Tibial artery (tissue), 4 donors: ENCODE measurements around the gene KAT6B.

Experiments used
- DNase-seq, 2 donors: peaks; one replicate each; pipeline ENCODE4 v3.0.0-alpha.2; 2019
- H3K27ac ChIP-seq, 2 donors: fragments of 200-600 bp; sonication (generic) in 1 of 2; 1 replicate in 1 of 2; 2 replicates in 1 of 2; pipeline ENCODE4 v1.5.1; 2018 to 2019; ENCODE audit warnings: mild to moderate bottlenecking in 1 of 2
- H3K27me3 ChIP-seq, 2 donors: fragments of 200-600 bp; sonication (generic) in 1 of 2; one replicate each; pipeline versions ENCODE4 v1.5.1 to v1.6.0; 2016 to 2019
- H3K36me3 ChIP-seq, 3 donors: fragments of 200-600 bp; sonication (generic) in 2 of 3; one replicate each; pipeline ENCODE4 v1.5.1; 2016 to 2019; ENCODE audit warnings: mild to moderate bottlenecking in 2 of 3
- H3K4me1 ChIP-seq, 4 donors: fragments of 200-600 bp; sonication (generic) in 2 of 4; 1 replicate in 3 of 4; 2 replicates in 1 of 4; pipeline ENCODE4 v1.5.1; 2016 to 2019
- H3K4me3 ChIP-seq, 2 donors: fragments of 200-600 bp; sonication (generic) in 1 of 2; 1 replicate in 1 of 2; 2 replicates in 1 of 2; pipeline ENCODE4 v1.5.1; 2018 to 2019; ENCODE audit warnings: mild to moderate bottlenecking in 2 of 2
- H3K9me3 ChIP-seq, 3 donors: fragments of 200-600 bp; sonication (generic) in 1 of 3; one replicate each; pipeline ENCODE4 v1.5.1; 2016 to 2019
- CTCF ChIP-seq, 2 experiments: fragments of 200-600 bp in 1 of 2; fragments of 450-650 bp in 1 of 2; IDR thresholded peaks; one replicate each; pipeline ENCODE4 v1.5.1; 2017 to 2019; ENCODE audit warnings: antibody characterized with exemption in 2 of 2, mild to moderate bottlenecking in 1 of 2, moderate library complexity in 1 of 2
- intact Hi-C: fragments of 100-400 bp; cut with DNase I; formaldehyde crosslinking; loops from one replicate; pipeline ENCODE4 v1.15.0; 2023; ENCODE audit warnings: low total_unique reads

The KAT6B gene

GRCh38 chr10:75079436-75080083, 253.2 kb downstream of the KAT6B start:
- H3K9me3 ChIP-seq, result peaks cover 0 to 11% (median 9%) of the 10 kb centered on the region in 3 donors
- no peak overlapping the region for H3K4me3 ChIP-seq
- H3K36me3 ChIP-seq, result no peaks in the 10 kb centered on the region
- H3K4me1 ChIP-seq, result no peaks in the 10 kb centered on the region
- intact Hi-C loops, result no loop called here
- TF ChIP-seq CTCF (IDR thresholded peaks at IDR 0.05), result no peak
- no peak for DNase-seq
- H3K27me3 ChIP-seq, result no peaks in the 10 kb centered on the region
- no peak overlapping the region for H3K27ac ChIP-seq

GRCh38 chr10:75080554-75080953, 254.2 kb downstream of the KAT6B start:
- H3K9me3 ChIP-seq, result peaks cover 0 to 11% (median 9%) of the 10 kb centered on the region in 3 donors
- H3K27me3 ChIP-seq, result no peaks in the 10 kb centered on the region
- no peak for DNase-seq
- H3K4me3 ChIP-seq, result no peak overlapping the region
- no peaks in the 10 kb centered on the region for H3K4me1 ChIP-seq
- intact Hi-C loops, result no loop called here
- H3K36me3 ChIP-seq, result no peaks in the 10 kb centered on the region
- TF ChIP-seq CTCF (IDR thresholded peaks at IDR 0.05), result no peak
- no peak overlapping the region for H3K27ac ChIP-seq

GRCh38 chr10:75081379-75081778, 255.0 kb downstream of the KAT6B start:
- intact Hi-C loops, result no loop called here
- no peak overlapping the region for H3K4me3 ChIP-seq
- no peaks in the 10 kb centered on the region for H3K36me3 ChIP-seq
- no peak for TF ChIP-seq CTCF (IDR thresholded peaks at IDR 0.05)
- no peak overlapping the region for H3K27ac ChIP-seq
- H3K9me3 ChIP-seq, result peaks cover 0 to 11% (median 9%) of the 10 kb centered on the region in 3 donors
- no peaks in the 10 kb centered on the region for H3K27me3 ChIP-seq
- no peaks in the 10 kb centered on the region for H3K4me1 ChIP-seq
- DNase-seq, result no peak
